H9 (cell line): ENCODE data around the gene PGM2. TPM values are rescaled to one million over a fixed set of nuclear protein-coding genes. Genes with fewer than 3 reads are reported as not detected.

ENCODE experiments used
- DNase-seq: peaks from one replicate; pipeline ENCODE4 v3.0.0-alpha.2; 2017
- H2AFZ ChIP-seq: one replicate; pipeline ENCODE4 v1.6.1; 2013; ENCODE audit warnings: mild to moderate bottlenecking, low read length, control low read depth, moderate library complexity
- H2AK5ac ChIP-seq: 2 replicates; pipeline ENCODE4 v1.6.1; 2013; ENCODE audit warnings: low read length, control low read depth, mixed read lengths; ENCODE audit not compliant: insufficient read length
- H2BK120ac ChIP-seq: one replicate; pipeline ENCODE4 v1.6.1; 2013; ENCODE audit warnings: low read depth, mild to moderate bottlenecking, low read length, control low read depth, inconsistent platforms; ENCODE audit not compliant: poor library complexity, severe bottlenecking
- H2BK12ac ChIP-seq: 2 replicates; pipeline ENCODE4 v1.6.1; 2013; ENCODE audit warnings: low read length, control low read depth, mixed read lengths, low read depth; ENCODE audit not compliant: insufficient read length
- H2BK15ac ChIP-seq: 2 replicates; pipeline ENCODE4 v1.6.1; 2013; ENCODE audit warnings: low read depth, low read length, control low read depth
- H2BK20ac ChIP-seq: one replicate; pipeline ENCODE4 v1.6.1; 2013; ENCODE audit warnings: low read depth, mild to moderate bottlenecking, low read length, control low read depth, inconsistent platforms; ENCODE audit not compliant: poor library complexity, severe bottlenecking
- H2BK5ac ChIP-seq: 2 replicates; pipeline ENCODE4 v1.6.1; 2013; ENCODE audit warnings: low read length, control low read depth, mixed read lengths; ENCODE audit not compliant: insufficient read length
- H3K14ac ChIP-seq: 2 replicates; pipeline ENCODE4 v1.6.1; 2013; ENCODE audit warnings: low read length, control low read depth; ENCODE audit not compliant: insufficient read depth
- H3K18ac ChIP-seq: 2 replicates; pipeline ENCODE4 v1.6.1; 2013; ENCODE audit warnings: low read depth, mild to moderate bottlenecking, mixed read lengths, low read length, control low read depth; ENCODE audit not compliant: insufficient read length
- H3K23ac ChIP-seq: 2 replicates; pipeline ENCODE4 v1.6.1; 2013; ENCODE audit warnings: low read length, control low read depth, mixed read lengths, low read depth; ENCODE audit not compliant: insufficient read length
- H3K23me2 ChIP-seq: 2 replicates; pipeline ENCODE4 v1.6.1; 2013; ENCODE audit warnings: low read depth, mild to moderate bottlenecking, mixed read lengths, low read length, control low read depth; ENCODE audit not compliant: insufficient read length, poor library complexity, severe bottlenecking
- H3K27ac ChIP-seq: 2 replicates; pipeline ENCODE4 v1.5.1; 2013; ENCODE audit warnings: low read length, control low read depth, mixed read lengths, low read depth; ENCODE audit not compliant: insufficient read length
- H3K27me3 ChIP-seq: 2 replicates; pipeline ENCODE4 v1.6.1; 2013; ENCODE audit warnings: low read length, control low read depth, inconsistent platforms; ENCODE audit not compliant: insufficient read depth
- H3K4ac ChIP-seq: 2 replicates; pipeline ENCODE4 v1.6.1; 2013; ENCODE audit warnings: low read depth, mild to moderate bottlenecking, control low read depth, inconsistent platforms, low read length, moderate library complexity
- H3K4me1 ChIP-seq: 2 replicates; pipeline ENCODE4 v1.6.1; 2013; ENCODE audit warnings: low read length, control low read depth, inconsistent platforms; ENCODE audit not compliant: insufficient read depth
- H3K4me2 ChIP-seq: 2 replicates; pipeline ENCODE4 v1.6.1; 2013; ENCODE audit warnings: low read length, control low read depth, mixed read lengths; ENCODE audit not compliant: insufficient read length, insufficient read depth
- H3K56ac ChIP-seq: 2 replicates; pipeline ENCODE4 v1.6.1; 2013; ENCODE audit warnings: low read depth, mild to moderate bottlenecking, mixed read lengths, low read length, control low read depth; ENCODE audit not compliant: insufficient read length
- H3K79me1 ChIP-seq: 2 replicates; pipeline ENCODE4 v1.6.1; 2013; ENCODE audit warnings: low read depth, mild to moderate bottlenecking, moderate library complexity, low read length, control low read depth, inconsistent platforms; ENCODE audit not compliant: insufficient read depth, poor library complexity, severe bottlenecking
- H3K79me2 ChIP-seq: 2 replicates; pipeline ENCODE4 v1.6.1; 2013; ENCODE audit warnings: low read length, control low read depth, inconsistent platforms; ENCODE audit not compliant: insufficient read depth
- H3K9ac ChIP-seq: 2 replicates; pipeline ENCODE4 v1.6.1; 2013; ENCODE audit warnings: low read length, control low read depth, mixed read lengths; ENCODE audit not compliant: insufficient read length; ENCODE audit errors: extremely low read depth
- H3K9me3 ChIP-seq: one replicate; pipeline ENCODE4 v1.6.1; 2013; ENCODE audit warnings: low read depth, low read length, inconsistent platforms; ENCODE audit not compliant: control insufficient read depth
- H3T11ph ChIP-seq: one replicate; pipeline ENCODE4 v1.6.1; 2013; ENCODE audit warnings: mild to moderate bottlenecking, low read length, control low read depth, inconsistent platforms
- H4K20me1 ChIP-seq: one replicate; pipeline ENCODE4 v1.6.1; 2013; ENCODE audit not compliant: control insufficient read depth, insufficient read length, insufficient read depth
- H4K5ac ChIP-seq: 2 replicates; pipeline ENCODE4 v1.6.1; 2013; ENCODE audit warnings: low read depth, mild to moderate bottlenecking, mixed read lengths, low read length, control low read depth; ENCODE audit not compliant: insufficient read length
- H4K8ac ChIP-seq: replicated peaks from 2 replicates; pipeline ENCODE4 v1.6.1; 2013; ENCODE audit warnings: low read length, control low read depth, mixed read lengths, low read depth; ENCODE audit not compliant: insufficient read length
- H4K91ac ChIP-seq: 2 replicates; pipeline ENCODE4 v1.6.1; 2013; ENCODE audit warnings: low read depth, mild to moderate bottlenecking, moderate library complexity, mixed read lengths, low read length, control low read depth; ENCODE audit not compliant: insufficient read length
- H3K27ac Mint-ChIP-seq, 3 experiments: 2 replicates in 2 of 3; 3 replicates in 1 of 3; pipeline ENCODE4 v1.8.0; 2020 to 2021; ENCODE audit warnings: mixed read lengths in 3 of 3, mild to moderate bottlenecking in 1 of 3, moderate library complexity in 1 of 3
- H3K27me3 Mint-ChIP-seq: 2 replicates; pipeline ENCODE4 v1.8.0; 2021; ENCODE audit warnings: low read depth, mild to moderate bottlenecking, moderate library complexity, mixed read lengths
- H3K36me3 Mint-ChIP-seq, 3 experiments: 2 replicates in 2 of 3; 3 replicates in 1 of 3; pipeline ENCODE4 v1.8.0; 2020 to 2021; ENCODE audit warnings: low read depth in 3 of 3, mixed read lengths in 3 of 3; ENCODE audit not compliant: insufficient read depth in 1 of 3
- H3K4me1 Mint-ChIP-seq, 2 experiments: 2 replicates each; pipeline ENCODE4 v1.8.0; 2020; ENCODE audit warnings: mixed read lengths in 2 of 2
- H3K4me3 Mint-ChIP-seq, 2 experiments: 2 replicates in 1 of 2; 3 replicates in 1 of 2; pipeline ENCODE4 v1.8.0; 2020 to 2021; ENCODE audit warnings: mild to moderate bottlenecking in 2 of 2, mixed read lengths in 2 of 2, moderate library complexity in 1 of 2
- H3K9me3 Mint-ChIP-seq, 2 experiments: 2 replicates in 1 of 2; 3 replicates in 1 of 2; pipeline ENCODE4 v1.8.0; 2020; ENCODE audit warnings: mild to moderate bottlenecking in 2 of 2, mixed read lengths in 2 of 2, moderate library complexity in 1 of 2
- WGBS: extraction: QIAGEN DNeasy Blood & Tissue Kit; methylation state at CpG from one replicate; pipeline ENCODE4 v1.1.7; 2013; ENCODE audit warnings: missing lambda C conversion rate, low lambda C conversion rate, mixed read lengths; ENCODE audit not compliant: insufficient read length; ENCODE audit errors: extremely low coverage; 5-methylcytosine and 5-hydroxymethylcytosine counted together
- total RNA-seq: library from RNA; stranded (reverse); gene quantifications from 2 replicates; pipeline ENCODE4 v1.2.1, GENCODE V29; 2021
- TF ChIP-seq, protein P1 (sequence below): fragments of 200-600 bp; sonication (generic); conservative IDR thresholded peaks from 3 replicates; pipeline ENCODE4 v1.8.0; 2021; ENCODE audit warnings: antibody characterized with exemption, mild to moderate bottlenecking

PGM2 gene
- total RNA-seq, 1 experiment from 2014 or later: 26.6 TPM

DNA sequence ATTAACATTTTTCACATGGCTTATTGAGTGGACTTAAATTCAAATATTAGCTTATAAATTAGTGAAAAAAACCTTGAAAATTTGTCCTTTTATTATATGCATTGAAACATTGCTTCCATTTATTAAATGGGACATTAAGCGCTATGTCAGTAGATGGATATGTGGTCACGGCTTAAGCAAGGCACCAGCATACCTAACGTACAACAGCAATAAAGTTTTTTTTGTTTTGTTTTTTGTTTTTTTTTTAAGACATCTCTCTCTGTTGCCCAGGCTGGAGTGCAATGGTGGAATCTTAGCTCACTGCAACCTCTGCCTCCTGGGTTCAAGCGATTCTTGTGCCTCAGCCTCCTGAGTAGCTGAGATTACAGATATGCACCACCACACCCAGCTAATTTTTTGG is 31.6 kb downstream of the PGM2 start:
- Histone ChIP-seq H3K27ac (no peak overlapping the region), H3K4ac (no peak overlapping the region), H2AK5ac (no peak overlapping the region), H3K9ac (no peak overlapping the region), H2AFZ (no peak overlapping the region), H2BK12ac (no peak overlapping the region), H2BK20ac (no peak overlapping the region), H3K79me1 (no peaks in the 10 kb centered on the region), H3K4me2 (no peak overlapping the region), H3K14ac (no peak overlapping the region), H3T11ph (no peak overlapping the region), H2BK5ac (no peak overlapping the region), H3K27me3 (no peaks in the 10 kb centered on the region), H3K23ac (no peak overlapping the region), H2BK15ac (no peak overlapping the region), H3K18ac (no peak overlapping the region), H3K9me3 (no peaks in the 10 kb centered on the region), H4K91ac (no peak overlapping the region), H2BK120ac (no peak overlapping the region), H4K20me1 (no peaks in the 10 kb centered on the region), H3K23me2 (no peaks in the 10 kb centered on the region), H4K8ac (no peak overlapping the region), H3K4me1 (no peaks in the 10 kb centered on the region), H3K79me2 (no peaks in the 10 kb centered on the region), H4K5ac (no peak overlapping the region), H3K56ac (no peak overlapping the region)
- WGBS: no CpG with 5 or more reads among the region's 4 CpGs
- Mint-ChIP-seq H3K4me3 (no peak overlapping the region), H3K4me1 (no peaks in the 10 kb centered on the region), H3K9me3 (no peaks in the 10 kb centered on the region), H3K27me3 (no peaks in the 10 kb centered on the region), H3K36me3 (peaks cover 2 to 36% (median 20%) of the 10 kb centered on the region in 3 experiments; a peak in 6 of 7 replicates), H3K27ac (no peak overlapping the region)
- DNase-seq: no peak
- TF ChIP-seq, protein P1, sequence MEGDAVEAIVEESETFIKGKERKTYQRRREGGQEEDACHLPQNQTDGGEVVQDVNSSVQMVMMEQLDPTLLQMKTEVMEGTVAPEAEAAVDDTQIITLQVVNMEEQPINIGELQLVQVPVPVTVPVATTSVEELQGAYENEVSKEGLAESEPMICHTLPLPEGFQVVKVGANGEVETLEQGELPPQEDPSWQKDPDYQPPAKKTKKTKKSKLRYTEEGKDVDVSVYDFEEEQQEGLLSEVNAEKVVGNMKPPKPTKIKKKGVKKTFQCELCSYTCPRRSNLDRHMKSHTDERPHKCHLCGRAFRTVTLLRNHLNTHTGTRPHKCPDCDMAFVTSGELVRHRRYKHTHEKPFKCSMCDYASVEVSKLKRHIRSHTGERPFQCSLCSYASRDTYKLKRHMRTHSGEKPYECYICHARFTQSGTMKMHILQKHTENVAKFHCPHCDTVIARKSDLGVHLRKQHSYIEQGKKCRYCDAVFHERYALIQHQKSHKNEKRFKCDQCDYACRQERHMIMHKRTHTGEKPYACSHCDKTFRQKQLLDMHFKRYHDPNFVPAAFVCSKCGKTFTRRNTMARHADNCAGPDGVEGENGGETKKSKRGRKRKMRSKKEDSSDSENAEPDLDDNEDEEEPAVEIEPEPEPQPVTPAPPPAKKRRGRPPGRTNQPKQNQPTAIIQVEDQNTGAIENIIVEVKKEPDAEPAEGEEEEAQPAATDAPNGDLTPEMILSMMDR: no peak
